HL-60 (cell line): Measurements from ENCODE around the gene CASP8AP2.

Source experiments
- GABPA ChIP-seq: IDR thresholded peaks from 2 replicates; pipeline ENCODE4 v1.6.1; 2012; ENCODE audit warnings: low read depth
- POLR2AphosphoS5 ChIP-seq: IDR thresholded peaks from 2 replicates; pipeline ENCODE4 v1.6.1; 2012; ENCODE audit warnings: low read depth
- TF ChIP-seq, protein P1 (sequence below): IDR thresholded peaks from 2 replicates; pipeline ENCODE4 v1.6.1; 2012; ENCODE audit warnings: low read depth; ENCODE audit not compliant: insufficient replicate concordance
- TF ChIP-seq, protein P2 (sequence below): IDR thresholded peaks from one replicate; pipeline ENCODE4 v1.5.1; 2011; ENCODE audit warnings: low read length, control low read depth, inconsistent platforms; ENCODE audit not compliant: insufficient read depth

DNA sequence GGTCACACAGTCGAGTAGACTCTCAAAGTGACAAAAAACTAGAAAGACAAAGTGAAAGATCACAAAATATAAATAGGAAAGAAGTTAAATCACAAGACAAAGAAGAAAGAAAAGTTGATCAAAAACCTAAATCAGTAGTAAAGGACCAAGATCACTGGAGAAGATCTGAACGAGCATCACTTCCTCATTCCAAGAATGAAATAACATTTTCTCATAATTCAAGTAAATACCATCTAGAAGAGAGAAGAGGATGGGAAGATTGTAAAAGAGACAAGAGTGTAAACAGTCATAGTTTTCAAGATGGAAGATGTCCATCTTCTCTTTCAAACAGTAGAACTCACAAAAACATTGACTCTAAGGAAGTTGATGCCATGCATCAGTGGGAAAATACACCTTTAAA lies 33.0 kb downstream of the CASP8AP2 start:
- TF ChIP-seq POLR2AphosphoS5, result no peak
- TF ChIP-seq, protein P1, sequence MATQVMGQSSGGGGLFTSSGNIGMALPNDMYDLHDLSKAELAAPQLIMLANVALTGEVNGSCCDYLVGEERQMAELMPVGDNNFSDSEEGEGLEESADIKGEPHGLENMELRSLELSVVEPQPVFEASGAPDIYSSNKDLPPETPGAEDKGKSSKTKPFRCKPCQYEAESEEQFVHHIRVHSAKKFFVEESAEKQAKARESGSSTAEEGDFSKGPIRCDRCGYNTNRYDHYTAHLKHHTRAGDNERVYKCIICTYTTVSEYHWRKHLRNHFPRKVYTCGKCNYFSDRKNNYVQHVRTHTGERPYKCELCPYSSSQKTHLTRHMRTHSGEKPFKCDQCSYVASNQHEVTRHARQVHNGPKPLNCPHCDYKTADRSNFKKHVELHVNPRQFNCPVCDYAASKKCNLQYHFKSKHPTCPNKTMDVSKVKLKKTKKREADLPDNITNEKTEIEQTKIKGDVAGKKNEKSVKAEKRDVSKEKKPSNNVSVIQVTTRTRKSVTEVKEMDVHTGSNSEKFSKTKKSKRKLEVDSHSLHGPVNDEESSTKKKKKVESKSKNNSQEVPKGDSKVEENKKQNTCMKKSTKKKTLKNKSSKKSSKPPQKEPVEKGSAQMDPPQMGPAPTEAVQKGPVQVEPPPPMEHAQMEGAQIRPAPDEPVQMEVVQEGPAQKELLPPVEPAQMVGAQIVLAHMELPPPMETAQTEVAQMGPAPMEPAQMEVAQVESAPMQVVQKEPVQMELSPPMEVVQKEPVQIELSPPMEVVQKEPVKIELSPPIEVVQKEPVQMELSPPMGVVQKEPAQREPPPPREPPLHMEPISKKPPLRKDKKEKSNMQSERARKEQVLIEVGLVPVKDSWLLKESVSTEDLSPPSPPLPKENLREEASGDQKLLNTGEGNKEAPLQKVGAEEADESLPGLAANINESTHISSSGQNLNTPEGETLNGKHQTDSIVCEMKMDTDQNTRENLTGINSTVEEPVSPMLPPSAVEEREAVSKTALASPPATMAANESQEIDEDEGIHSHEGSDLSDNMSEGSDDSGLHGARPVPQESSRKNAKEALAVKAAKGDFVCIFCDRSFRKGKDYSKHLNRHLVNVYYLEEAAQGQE, result no peak
- no peak for TF ChIP-seq GABPA
- TF ChIP-seq, protein P2, sequence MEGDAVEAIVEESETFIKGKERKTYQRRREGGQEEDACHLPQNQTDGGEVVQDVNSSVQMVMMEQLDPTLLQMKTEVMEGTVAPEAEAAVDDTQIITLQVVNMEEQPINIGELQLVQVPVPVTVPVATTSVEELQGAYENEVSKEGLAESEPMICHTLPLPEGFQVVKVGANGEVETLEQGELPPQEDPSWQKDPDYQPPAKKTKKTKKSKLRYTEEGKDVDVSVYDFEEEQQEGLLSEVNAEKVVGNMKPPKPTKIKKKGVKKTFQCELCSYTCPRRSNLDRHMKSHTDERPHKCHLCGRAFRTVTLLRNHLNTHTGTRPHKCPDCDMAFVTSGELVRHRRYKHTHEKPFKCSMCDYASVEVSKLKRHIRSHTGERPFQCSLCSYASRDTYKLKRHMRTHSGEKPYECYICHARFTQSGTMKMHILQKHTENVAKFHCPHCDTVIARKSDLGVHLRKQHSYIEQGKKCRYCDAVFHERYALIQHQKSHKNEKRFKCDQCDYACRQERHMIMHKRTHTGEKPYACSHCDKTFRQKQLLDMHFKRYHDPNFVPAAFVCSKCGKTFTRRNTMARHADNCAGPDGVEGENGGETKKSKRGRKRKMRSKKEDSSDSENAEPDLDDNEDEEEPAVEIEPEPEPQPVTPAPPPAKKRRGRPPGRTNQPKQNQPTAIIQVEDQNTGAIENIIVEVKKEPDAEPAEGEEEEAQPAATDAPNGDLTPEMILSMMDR, result no peak
